ENCODE measurements around the gene PLEKHM3. TPM values are rescaled to one million over a fixed set of nuclear protein-coding genes. Genes with fewer than 3 reads are reported as not detected.

The PLEKHM3 gene
- total and polyA plus RNA-seq, 4 donors = 3.0 to 18.3 (median 5.5) TPM

GRCh38 chr2:207779523-207779922, 245.8 kb downstream of the PLEKHM3 start:
- H3K36me3 ChIP-seq (ENCODE audit: control insufficient read depth in 4 of 4, insufficient read depth in 3 of 4, low read depth in 1 of 4, low read length in 3 of 4) = no peaks in the 10 kb centered on the region
- H3K4me3 ChIP-seq (ENCODE audit: low read depth in 1 of 3, low read length in 3 of 3) = no peak overlapping the region
- WGBS = 78% methylated on average over 11 of the region's 11 CpGs
- H3K9ac ChIP-seq (ENCODE audit: low read depth in 1 of 2, low read length in 2 of 2) = no peak overlapping the region
- TF ChIP-seq HNF4A (conservative IDR thresholded peaks at IDR 0.05) (no peak), CTCF (IDR thresholded peaks at IDR 0.05; ENCODE audit: low read depth, low read length, missing input control) (no peak), MAX (IDR thresholded peaks at IDR 0.05) (no peak), FOXA2 (IDR thresholded peaks at IDR 0.05) (no peak)
- no peak for DNase-seq (ENCODE audit: low spot score)
- H3K27ac ChIP-seq (ENCODE audit: low read depth in 1 of 2, low read length in 2 of 2) = no peak overlapping the region
- no peaks in the 10 kb centered on the region for H3K9me3 ChIP-seq (ENCODE audit: control insufficient read depth in 4 of 4, low read length in 3 of 4)
- H3K4me1 ChIP-seq (ENCODE audit: control insufficient read depth in 4 of 4, insufficient read depth in 4 of 4, low read length in 3 of 4) = peaks cover 9 to 61% (median 45%) of the 10 kb centered on the region in 4 donors
- no peaks in the 10 kb centered on the region for H3K27me3 ChIP-seq (ENCODE audit: control insufficient read depth in 4 of 4, insufficient read depth in 4 of 4, low read length in 3 of 4)

- TF ChIP-seq CTCF (IDR thresholded peaks at IDR 0.05; ENCODE audit: low read depth, low read length, missing input control) (no peak), TAF1 (conservative IDR thresholded peaks at IDR 0.05) (no peak), HNF4A (conservative IDR thresholded peaks at IDR 0.05) (no peak), JUND (IDR thresholded peaks at IDR 0.05) (no peak), REST (IDR thresholded peaks at IDR 0.05) (no peak), NR2F2 (IDR thresholded peaks at IDR 0.05) (no peak), EGR1 (IDR thresholded peaks at IDR 0.05; ENCODE audit: low read depth in 2 of 2) (no peak), RXRA (IDR thresholded peaks at IDR 0.05) (no peak), ATF3 (IDR thresholded peaks at IDR 0.05) (no peak), GABPA (IDR thresholded peaks at IDR 0.05 in 1 of 2, conservative IDR thresholded peaks at IDR 0.05 in 1 of 2) (no peak), ZBTB33 (IDR thresholded peaks at IDR 0.05) (no peak), SP1 (IDR thresholded peaks at IDR 0.05) (no peak), RAD21 (IDR thresholded peaks at IDR 0.05) (no peak), FOXA2 (IDR thresholded peaks at IDR 0.05) (no peak), FOXA1 (IDR thresholded peaks at IDR 0.05) (no peak), HNF4G (IDR thresholded peaks at IDR 0.05) (no peak), MAX (IDR thresholded peaks at IDR 0.05) (no peak), YY1 (IDR thresholded peaks at IDR 0.05) (no peak)
- Histone ChIP-seq H3K27me3 (ENCODE audit: control insufficient read depth in 4 of 4, insufficient read depth in 4 of 4, low read length in 3 of 4) (no peaks in the 10 kb centered on the region), H3K9ac (ENCODE audit: low read depth in 1 of 2, low read length in 2 of 2) (no peak overlapping the region), H3K4me3 (ENCODE audit: low read depth in 1 of 3, low read length in 3 of 3) (no peak overlapping the region), H3K36me3 (ENCODE audit: control insufficient read depth in 4 of 4, insufficient read depth in 3 of 4, low read depth in 1 of 4, low read length in 3 of 4) (no peaks in the 10 kb centered on the region), H3K4me1 (ENCODE audit: control insufficient read depth in 4 of 4, insufficient read depth in 4 of 4, low read length in 3 of 4) (peaks cover 9 to 59% (median 45%) of the 10 kb centered on the region in 4 donors), H3K9me3 (ENCODE audit: control insufficient read depth in 4 of 4, low read length in 3 of 4) (no peaks in the 10 kb centered on the region), H3K27ac (ENCODE audit: low read depth in 1 of 2, low read length in 2 of 2) (no peak overlapping the region)
- 94% methylated on average over 4 of the region's 4 CpGs for WGBS
- no peak for DNase-seq (ENCODE audit: low spot score)
Observed at GRCh38 chr2:207778298-207778882, 246.9 kb downstream of the PLEKHM3 start.

Data from liver (tissue), 9 donors.